Stimulated activated CD8-positive, alpha-beta memory T cell treated with anti-CD3 and anti-CD28 coated beads, Interleukin-7, amount 100 ng/mL, for 48 hours (primary cell): Measurements from ENCODE around the gene TMCC1.
"Not testable (repeated sequence)": the region's sequence is repeated elsewhere in the genome, so short reads cannot be mapped to it uniquely, and the experiment has no call there.

Source experiments
- DNase-seq, 2 donors: peaks; one replicate each; pipeline ENCODE4 v3.0.0-alpha.2; 2020; ENCODE audit warnings: low read depth in 1 of 2; ENCODE audit errors: extremely low read depth in 1 of 2

TMCC1 gene

DNA sequence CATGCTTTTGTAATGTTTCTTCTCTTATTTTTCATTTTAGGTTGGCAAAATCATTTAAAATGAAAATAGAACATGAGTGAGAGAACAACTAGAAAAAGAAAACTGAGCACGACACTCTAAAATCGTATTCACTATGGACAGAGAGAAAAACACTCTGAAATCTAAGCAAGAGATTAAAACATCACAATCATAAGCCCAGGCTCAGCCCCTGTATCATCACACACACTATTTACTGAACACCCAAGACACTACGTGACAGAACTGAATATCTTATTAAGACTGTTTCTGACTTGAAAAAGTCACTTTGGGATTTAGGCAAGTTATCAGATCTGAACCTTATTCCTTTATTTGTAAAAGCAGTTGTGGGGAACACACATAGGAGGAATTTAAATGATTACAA, 204.5 kb downstream of the TMCC1 start:
- no peak for DNase-seq

DNA sequence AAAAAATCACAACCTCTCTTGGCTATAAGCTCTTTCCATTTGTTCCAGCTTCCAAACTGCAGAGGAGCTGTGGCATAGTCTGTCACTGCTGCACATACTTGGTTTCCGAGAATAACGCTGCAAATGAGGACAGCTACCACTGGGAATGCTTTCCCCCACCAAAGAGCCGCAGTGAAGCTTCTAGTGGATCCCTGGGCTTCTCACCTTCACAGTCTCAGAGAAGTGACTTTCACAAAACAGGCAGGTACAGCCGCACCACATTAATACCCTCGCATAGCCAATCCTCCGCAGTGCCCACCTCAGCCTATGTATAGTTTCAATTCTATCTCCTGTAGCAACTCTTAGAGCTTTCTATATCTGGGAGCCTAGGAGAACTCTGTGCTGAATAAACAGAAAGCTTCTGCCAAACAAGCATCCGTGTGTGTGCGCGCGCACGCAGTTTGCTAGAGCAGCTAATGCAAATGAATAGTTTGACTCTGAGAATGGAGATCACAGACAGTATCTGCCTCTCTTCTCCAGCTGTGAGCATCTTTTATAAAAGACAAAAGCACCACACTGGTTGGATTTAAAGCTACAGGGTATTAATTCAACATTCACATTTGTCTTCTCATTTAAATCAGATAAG, 205.1 kb downstream of the TMCC1 start:
- DNase-seq = no peak

DNA sequence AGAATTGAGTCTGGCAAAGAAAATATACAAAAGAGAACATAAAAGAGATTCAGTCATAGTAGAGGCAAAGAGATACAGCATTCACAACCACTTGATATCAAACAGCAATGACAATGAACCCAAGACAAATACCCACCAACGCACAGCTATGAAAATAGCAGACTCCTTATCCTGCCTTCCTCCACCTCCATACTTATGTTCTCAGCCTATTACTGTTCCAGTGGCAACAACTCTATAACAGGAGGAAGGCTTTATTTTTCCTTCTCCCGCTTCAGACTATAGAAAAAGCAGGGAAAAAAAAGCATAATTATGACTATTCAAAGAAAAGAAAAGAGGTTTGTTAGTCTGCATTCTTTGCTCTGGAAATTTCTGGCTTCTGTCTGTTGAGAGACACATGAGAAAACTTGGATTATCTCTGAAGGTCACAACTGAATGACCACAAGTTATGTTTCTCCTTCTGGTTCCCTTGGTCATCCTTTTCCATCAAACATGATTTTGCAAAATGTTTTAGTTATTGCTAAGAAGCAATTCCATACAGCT, 205.9 kb downstream of the TMCC1 start:
- DNase-seq = no peak

DNA sequence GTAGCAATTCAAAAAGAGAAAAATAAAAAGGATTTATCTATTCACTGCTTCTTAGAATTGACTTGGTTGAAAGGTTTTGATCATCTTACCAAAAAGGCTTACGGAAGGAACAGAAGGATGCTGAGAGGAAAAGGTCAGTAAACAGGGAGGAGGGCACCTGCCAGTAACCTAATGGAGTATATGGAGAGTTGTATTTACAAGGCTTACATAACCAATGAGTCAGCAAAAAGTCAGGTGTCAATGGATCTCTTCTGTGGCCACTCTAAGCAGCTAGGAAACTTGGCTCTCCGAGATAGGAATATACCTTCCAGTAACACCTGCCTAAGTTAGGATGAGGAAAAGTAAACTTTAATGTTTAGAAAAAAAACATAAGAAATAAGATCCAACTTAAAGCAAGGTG, 206.6 kb downstream of the TMCC1 start:
- DNase-seq = no peak

DNA sequence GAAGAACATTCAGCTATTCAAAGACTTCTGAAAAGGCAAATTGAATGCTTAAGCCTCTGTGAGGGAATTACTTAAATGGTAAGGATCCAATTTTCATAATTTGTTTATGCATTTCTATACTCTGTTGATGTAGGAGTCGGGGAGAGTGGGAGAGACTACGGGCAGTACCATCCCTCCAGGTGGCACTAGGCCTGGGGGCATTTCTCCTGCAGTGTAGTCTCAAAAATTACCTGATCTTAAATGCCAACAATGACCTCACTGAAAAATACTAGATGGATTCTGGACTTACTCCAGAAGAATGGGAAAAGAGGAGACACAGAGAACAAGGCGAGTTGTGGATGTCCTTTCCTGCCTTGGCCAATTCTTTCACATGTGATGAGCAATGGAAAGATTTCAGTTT, 209.2 kb downstream of the TMCC1 start:
- DNase-seq = no peak

DNA sequence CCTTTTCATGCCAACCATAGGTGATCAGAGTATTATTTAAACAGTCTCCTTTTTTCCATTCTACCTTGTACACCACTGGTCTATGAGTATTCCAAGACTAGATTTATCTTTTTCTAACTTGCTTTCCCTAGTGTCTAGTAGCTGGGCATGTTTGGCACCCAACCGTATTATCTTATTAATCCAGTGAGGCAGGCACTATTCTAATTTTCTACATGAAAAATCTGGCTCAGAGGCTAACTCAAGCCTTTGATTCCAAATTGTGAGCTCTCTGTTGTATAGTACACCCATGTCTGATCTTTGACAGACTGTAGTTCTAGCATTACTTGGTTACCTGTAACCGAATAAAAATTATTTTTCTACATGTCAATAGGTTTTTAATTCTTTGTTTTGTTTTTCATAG, 210.3 kb downstream of the TMCC1 start:
- no peak for DNase-seq

DNA sequence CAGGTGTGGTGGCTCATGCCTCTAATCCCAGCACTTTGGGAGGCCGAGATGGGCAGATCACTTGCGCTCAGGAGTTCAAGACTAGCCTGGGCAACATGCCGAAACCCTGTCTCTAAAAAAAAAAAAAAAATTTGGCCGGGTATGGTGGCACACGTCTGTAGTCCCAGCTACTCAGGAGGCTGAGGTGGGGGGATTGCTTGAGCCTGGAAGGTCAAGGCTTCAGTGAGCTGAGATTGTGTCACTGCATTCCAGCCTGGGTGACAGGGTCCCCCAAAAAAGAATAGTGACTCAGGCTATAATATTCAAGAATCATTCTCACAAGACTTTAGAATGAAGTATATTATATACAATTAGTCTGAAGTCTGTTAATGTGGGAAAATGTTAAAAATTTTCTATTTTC, 216.5 kb downstream of the TMCC1 start:
- no peak for DNase-seq

DNA sequence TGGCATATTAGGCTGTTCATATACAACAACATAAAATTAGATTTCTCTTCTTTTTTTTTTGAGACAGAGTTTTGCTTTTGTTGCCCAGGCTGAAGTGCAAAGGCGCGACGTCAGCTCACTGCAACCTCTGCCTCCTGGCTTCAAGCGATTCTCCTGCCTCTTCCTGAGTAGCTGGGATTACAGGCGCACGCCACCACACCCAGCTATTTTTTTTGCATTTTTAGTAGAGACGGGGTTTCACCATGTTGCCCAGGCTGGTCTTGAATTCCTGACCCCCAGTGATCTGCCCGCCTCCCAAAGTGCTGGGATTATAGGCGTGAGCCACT, 218.8 kb downstream of the TMCC1 start:
- DNase-seq = not testable (repeated sequence)

DNA sequence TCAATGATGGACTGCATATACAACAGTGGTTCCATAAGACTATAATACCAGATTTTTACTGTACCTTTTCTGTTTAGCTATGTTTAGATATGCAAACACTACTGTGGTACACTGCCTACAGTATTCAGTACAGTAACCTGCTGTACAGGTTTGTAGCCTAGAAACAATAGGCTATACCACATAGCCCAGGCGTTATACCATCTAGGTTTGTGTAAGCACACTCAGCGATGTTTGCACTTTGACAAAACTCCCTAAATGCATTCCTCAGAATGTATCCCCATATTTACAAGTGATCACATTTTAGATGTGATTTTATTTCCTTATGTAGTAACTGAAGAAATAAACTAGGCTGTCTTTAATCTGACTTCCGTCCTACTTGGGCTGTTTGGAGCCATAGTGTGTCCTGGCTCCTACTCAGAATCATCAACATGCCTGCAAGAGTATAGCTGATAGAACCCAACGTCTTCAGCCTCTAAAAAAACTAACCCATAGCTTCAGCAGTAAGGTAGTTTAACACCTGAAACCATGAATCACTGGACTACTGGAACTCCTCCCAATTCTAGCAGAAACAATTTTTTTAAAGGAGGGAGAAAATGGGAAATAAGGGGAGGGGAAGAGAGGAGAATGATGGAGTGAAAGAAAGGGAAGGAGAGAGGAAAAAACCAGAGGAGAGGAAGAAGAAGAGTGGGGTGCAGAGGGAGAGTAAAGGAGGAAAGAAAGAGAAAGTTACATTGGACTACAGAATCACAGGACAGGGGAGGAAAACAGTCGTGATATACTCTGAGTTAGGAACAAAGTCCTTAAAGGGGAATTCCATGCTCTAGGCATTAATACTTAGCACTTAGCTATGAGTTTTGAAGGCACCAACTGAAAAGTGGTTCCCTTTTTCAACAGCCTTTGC, 219.4 kb downstream of the TMCC1 start:
- no peak for DNase-seq

DNA sequence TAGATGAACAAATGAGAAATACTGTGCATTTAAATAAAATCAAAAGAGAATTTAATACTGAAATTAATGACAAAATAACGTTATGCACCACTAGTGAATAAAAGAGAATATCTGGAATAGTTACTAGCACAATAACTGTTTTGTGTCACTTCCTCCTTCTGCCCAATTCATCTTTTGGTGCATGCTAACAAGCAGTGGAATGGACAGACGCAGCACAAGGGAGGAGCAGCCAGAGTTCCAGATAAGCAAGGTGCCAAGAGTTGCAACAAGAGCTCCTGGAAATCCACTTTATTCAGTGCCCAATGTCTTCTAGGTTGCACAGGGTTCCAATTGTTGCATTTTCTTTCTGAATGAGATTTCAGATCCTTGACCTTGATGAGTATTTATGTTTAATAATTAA, 220.5 kb downstream of the TMCC1 start:
- DNase-seq = no peak

DNA sequence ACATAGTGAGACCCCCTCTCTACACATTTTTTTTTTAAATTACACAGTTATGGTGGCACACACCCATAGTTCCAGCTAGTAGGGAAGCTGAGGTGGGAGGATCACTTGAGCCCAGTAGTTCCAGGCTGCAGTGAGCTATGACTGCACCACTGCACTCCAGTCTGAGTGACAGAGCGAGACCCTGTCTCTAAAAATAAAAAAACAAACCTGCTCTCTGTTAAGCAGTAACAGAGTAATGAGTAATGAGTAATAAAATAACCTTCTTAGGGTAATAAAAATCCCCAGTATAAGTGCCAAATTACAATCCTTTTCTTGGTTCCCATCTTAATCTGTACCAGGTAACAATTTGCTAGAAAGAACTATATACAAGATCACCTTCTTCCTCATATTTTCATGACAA, 221.1 kb downstream of the TMCC1 start:
- DNase-seq = no peak

DNA sequence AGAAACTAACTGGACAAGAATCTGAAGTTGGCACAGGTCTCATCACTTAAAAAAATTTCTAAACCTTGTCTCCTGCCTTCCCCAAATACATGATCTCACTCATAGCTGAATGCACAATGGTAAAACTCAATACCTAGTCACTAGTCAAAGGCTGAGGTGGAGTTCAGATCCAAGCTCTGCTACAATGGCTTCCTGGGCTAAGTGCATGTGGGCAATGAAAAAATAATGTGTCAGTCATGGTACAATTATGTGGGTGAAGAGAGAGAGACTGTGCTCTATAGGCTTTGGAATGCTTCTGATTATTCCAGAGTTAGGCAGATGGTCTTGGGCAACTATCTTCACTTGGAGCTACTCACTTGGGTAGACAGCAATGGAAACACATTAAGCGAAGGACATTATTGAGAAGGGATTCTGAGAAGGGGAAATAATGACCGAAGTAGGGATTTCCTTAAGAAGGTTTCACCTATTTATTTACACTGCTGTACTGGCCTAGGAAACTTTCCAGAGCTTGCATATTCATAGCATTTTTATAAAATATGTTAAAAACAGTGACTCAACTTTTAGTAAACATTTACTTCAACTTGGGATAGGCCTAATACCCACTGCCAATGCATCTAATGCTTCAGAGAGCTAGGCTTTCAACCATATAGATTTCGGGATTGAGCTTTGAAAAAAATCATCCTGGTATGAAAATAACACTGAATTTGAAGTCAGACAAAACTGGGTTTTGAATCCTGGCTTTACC, 228.3 kb downstream of the TMCC1 start:
- no peak for DNase-seq

DNA sequence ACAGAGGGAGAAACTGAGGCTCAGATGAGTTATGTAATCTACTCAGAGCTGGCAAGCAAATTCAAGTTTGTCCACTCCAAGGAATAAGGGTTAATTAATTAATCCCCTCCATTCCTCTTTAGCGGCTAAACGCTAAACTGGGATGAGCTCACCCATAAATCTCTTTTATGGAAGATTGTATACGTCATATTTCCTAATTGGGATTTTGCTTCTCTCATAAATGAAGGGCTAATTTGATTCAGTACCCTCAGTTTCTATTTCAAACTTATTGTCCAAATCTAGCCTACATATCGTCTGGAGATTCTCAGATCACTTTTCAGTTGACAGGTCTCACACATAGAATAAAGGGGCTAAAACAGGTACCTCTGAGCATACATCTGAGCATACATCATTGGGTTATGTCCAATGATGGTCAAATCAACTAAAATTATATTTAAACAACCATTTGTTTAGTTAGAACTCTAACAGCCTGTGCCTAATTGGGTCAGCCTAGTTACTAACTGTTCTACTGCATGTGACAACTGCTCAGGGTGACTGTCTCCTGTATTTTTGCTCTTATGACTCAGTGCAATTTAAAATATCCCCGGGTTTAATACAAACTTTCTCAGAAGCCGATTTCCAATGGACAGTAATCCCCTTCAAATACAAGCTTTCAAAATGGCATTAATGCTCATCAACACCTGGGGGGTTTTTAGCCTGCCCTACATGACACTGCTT, 229.4 kb downstream of the TMCC1 start:
- no peak for DNase-seq

DNA sequence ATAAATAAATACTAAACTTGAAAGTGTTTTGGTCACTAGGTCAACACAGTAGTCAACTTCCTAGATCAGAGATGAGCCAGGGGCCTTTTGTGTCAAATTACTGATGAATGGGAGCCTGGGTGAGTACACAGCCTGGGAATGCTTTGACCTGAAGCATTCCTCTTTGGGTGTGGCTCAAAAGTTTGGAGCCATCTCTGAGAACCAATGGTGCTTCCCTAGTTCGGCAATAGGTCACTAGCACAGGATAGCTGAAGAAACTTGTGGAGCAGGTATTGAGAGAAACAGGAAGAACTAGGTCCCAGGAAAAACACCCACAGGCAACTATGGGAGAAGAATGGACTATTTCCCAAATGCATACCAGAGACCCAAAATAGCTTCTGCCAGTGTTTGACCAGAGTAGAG, 230.5 kb downstream of the TMCC1 start:
- no peak for DNase-seq

DNA sequence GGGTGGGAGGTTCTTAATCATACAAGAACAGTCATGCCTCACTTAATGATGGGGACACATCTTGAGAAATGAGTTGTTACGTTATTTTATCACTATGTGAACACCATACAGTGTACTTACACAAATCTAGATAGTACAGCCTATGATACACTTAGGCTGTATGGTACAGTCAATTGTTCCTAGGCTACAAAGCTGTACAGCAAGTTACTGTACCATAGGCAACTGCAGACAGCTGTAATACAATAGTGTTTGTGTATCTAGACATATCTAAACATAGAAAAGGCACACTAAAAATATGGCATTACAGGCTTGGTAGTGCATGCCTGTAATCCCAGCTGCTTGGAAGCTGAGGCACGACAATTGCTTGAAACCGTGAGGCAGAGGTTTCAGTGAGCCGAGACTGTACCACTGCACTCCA, 231.3 kb downstream of the TMCC1 start:
- DNase-seq = no peak

DNA sequence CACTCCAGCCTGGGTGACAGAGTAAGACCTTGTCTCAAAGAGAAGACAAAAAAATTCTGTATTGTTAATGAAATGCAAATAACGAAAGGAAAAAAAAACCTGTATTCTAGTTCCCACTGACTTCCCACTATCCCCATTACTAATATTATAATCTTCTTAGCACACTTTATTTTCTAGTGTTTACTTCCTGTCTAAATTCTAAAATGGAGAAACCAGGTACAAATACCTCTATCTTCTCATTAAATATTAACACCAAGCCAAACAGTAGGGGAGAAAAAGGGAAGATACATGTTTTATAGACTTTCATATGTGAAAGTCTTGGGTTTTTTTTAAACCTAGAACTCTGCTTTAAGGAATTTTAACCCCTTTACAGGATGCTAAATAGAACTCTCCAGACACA, 231.7 kb downstream of the TMCC1 start:
- DNase-seq = no peak

DNA sequence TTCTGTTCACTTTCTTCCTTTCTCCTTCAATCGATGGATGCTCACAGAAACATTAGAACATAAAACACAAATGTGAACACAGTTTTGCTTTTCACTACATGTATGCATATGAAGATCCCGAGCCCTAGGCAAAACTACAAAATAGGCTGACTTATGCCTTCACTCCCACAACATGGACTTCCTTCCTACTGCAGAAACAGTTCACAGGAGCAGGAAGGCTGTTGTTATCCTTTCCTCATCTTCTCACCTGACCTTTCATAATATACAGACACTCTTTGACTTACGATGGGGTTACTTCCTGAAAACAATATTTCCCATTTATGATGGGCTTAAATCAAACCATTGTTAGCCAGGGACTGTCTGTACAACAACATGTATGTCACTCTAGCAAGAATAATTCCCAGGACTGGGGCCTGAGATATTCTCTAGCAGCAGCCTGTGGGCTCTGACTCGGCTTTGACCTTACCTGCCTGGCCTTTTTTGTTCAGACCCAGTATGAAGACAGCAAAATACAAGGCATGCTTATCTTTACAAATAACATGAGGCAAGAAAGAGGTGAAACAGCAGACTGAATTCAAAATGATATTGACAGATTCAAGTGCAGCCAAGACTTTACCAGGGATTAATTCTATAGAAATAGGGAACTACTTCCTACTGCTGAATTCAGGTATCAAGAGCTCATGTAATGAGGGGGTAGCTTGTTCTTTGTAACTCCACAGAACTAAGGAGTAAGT, 235.2 kb downstream of the TMCC1 start:
- no peak for DNase-seq

DNA sequence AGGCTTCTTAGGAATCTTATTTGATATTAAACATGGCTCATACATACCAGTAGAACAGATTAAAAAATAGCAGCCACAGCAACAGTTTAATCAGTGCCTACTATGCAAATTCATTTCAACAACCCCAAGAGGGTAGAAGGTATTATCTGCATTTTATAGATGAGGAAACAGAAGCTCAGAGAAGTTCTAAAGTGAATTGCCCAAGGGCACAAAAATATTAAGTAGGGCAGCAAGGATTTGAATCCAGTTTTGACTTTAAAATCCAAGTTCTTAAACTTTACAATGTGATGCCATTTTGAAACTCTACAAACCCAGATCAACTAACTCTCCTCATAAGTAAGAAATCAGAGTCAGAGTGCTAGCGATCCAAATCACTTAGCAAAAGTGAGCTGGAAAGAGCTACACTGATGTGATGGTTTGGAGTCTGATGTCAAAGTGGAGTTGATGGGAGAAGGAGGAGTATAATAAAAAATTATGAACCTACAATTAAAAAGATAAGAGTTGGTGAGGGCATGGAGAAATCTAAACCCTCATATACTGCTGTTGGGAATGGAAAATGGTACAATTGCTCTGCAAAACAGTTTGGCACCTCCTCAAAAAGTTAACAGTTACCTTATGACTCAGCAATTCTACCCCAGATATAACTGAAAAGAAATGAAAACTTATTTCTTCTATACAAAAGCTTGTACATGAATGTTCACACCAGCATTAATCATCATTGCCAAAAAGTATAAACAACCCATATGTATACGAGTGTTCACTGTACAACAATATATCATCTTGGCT, 236.1 kb downstream of the TMCC1 start:
- no peak for DNase-seq

DNA sequence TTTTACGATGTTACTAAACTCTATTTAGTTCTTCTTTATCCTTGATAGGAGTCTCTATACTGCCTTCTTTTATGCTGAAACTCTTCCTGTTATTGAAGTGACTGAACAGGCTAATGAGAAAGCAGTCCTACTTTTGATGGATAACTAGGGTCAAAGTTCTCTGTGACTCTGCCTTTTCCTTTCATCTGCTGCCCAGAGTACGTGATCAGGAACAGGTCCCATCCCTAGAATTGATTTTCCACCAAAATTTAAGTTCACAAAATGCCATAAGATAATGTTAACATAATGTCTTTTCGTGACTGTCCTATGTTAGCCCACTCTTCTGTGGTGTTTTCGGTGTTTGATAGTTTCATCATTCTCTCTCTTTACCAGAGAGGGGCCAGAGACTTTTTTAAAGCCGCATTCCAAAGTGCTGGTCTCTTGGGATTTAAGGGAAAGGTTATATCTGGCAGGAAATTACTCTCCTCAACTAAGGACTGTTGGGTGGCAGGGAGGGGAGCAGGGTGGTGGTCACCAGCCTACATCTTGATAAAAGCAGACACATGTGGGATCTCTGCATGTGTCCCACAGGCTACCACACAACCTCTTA, 236.8 kb downstream of the TMCC1 start:
- no peak for DNase-seq
